Stimulated activated naive CD4-positive, alpha-beta T cell treated with Interleukin-2 at 50 U/mL for 16 hours (primary cell): ENCODE results near the gene RBM4B.
A peak's percentile ranks its signal among the peaks of the same experiment; 100 is the strongest.

Experiments
- DNase-seq: peaks from one replicate; lab custom pipeline; 2025; lab: John Stamatoyannopoulos, UW

The RBM4B gene

DNA sequence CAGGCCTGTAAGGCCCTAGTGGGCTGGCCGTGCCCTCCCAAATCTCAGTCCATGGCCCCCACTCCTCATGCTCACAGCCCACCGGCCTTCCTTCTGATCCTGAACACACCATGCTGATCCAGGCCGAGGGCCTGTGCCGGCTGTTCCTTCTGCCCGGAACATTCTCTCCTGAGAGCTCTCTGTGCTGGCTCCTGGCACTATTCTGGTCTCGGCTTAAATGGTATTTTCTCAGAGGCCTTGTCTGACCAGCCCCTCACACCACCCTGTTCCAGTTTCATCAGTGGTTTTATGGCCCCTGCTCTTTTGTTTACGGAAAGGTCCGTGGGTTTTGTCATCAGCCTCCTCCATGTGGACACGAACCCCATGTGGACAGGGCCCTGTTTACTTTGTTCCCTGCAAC lies 29.3 kb upstream of the RBM4B start:
- DNase-seq: no peak

DNA sequence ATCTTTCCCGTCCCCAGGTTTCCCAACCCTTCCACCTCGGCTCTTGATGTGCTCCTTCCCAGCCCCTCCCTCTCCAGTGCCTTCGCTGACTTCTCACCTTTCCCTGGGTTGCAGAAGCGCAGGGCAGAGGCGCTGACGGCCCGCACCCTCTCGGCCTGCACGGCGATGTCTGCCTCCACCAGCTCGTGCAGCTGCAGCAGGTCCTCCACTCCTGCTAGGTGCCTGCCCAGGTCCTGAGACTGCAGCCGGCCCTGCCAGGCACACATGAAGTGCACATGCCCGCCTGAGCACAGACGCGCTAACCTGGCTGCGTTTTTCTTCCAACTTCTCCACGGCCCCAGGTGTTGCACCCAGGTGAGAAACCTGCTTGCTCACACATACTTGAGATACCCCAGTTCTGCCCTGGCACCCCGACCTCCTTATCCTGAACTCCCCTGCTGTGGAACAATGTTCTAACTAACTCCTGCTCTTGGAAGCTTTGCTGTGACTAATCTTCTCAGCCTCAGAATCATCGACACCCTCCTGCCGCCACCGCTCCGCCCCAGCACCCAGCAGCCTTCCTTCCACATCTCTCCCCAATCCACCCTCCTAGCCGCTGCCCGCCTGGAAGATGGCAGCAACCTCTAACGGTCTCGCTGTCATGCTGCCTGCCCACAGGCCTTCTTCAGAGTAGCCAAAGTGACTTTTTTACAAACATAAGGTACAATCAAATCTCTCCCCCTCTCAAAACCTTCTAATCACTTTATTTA lies 28.1 kb upstream of the RBM4B start:
- DNase-seq: no peak

DNA sequence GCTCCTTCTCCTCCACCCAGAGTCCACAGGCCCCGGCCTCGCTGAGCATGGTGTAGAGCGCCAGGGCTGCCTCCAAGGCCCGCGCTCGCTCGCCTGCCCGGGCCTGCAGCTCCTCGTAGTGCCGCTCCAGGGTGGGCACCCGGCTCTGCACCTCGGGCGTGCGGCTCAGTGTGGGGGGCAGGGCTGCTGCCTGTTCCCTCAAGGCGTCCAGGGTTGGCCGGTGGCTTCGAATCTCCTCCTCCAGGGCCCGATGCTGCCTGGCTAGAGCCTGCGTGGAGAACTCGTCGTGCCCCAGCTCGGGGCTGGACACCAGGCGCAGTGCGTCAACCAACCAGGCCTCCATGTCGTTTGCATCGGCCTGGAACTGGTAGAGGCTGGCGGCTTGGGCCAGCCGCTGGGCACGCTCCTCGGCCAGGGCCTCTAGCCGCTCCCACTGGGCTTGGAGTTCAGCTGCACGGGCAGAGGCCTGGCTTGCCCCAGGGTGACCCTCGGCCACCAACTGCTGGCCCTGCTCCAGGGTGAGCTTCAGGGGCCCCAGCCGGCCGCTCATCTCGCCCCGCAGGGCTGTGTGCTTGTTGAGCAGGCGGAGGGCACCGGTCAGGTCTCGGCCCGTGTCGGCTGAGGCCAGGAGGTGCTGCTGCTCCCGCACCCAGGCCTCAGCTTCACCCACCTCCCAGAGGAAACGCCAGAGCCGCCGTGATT lies 27.1 kb upstream of the RBM4B start:
- DNase-seq: no peak

DNA sequence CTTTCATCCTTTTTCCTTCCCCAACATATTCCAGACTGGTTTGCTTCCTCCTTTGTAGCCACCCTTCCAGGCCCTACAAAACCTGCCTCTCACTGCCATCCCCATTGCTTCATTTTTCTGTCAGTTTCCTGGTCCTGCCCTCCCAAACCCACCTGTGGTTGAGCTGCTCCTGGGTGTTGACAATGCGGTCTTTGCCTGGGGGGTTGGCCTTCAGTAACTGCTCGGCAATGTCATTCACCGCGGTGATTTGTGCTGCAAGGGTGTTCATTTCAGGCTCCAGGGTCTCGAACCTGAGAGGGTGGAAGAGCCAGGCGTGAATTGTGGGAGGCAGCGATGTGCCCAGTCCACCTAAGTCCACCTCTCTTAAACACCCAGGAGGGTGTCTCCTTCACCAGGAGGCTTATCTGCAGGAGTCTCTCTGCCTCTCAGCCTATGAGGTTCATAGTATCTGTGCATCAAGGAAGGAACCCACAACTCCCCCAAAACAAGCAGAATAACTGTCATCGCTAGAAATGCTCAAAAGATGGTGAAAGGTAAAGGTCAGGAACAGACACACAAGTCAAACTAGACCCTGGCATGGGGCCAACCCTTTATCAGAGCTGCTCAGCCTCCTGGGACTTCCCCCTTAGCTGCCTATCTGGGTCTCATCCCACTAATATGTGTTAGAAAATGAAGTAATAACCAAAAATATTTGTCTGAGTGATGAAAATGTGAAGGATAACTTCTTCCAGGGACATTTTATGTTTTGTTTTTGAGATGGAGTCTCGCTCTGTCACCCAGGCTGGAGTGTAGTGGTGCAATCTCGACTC lies 23.9 kb upstream of the RBM4B start:
- no peak for DNase-seq

DNA sequence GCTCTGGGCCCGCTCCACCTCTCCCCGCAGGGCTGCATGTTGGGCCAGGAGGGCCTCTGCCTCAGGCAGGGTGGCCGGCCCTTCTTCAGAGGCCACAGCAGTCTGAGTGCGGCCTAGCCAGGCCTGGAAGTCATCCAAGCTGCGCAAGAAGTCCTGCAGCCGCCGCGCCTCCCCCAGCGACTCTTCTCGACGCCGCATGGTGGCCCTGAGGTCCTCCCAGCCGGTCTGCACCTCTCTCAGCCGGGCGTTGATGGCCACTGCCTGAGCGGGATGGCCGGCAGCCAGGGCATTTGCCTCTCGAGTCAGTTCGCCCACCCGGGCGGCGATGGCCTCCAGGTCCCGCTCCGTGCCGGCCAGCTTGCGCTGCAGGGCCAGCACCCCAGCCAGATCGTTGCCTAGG lies 23.1 kb upstream of the RBM4B start:
- no peak for DNase-seq

DNA sequence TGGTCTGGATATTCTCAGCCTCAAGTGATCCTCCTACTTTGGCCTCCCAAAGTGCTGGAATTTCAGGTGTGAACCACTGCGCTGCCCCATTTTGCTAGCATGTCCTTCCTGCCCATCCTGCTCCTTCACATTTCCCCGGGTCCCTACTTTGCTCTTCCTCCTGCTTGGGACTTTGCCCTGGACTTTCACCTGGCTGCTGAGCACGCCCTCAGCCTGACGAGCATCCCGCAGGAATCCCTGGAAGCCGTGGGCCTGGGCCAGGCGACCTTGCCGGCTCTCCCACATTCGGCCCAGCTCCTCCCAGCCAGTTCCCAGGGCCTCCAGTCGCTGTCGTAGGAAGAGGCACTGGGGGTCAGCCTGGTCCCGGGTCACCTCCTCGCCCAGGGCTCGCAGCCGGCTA lies 22.6 kb upstream of the RBM4B start:
- DNase-seq: no peak

DNA sequence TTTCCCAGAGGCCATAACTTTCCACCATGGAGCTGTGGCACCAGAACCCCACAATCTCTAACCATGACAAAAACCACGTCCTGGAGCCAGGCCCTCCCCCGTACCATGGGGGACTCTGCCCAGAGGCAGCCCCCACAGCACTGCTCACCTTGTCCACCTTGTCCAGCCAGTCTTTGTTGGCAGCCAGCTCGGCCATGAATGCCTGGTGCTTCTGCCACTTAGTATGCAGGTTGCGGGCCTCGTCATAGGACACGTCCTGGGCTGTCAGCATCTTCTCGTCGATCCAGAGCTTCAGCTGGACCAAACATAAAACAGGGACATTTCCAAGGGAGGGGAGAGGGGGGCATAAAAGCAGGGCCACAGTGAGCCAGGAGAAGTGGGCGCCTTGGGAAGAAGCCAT lies 20.8 kb upstream of the RBM4B start:
- DNase-seq: no peak

DNA sequence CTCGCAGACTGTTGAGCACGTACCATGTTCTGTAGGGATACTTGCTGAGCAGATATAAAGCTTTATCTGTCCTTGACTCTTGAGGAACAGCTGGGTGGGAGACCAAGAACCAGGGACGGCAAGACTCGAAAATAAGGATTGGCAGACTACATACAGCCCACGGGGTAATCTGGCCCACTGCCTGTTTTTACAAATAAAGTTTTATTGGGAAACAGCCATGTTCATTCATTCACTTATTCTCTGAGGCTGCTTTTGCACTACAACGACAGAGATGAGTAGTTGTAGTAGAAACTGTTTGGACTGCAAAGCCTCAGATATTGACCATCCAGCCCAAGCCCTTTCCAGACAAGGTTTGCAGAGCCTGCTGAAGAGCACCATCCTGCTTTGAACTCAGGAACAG lies 20.3 kb upstream of the RBM4B start:
- no peak for DNase-seq

DNA sequence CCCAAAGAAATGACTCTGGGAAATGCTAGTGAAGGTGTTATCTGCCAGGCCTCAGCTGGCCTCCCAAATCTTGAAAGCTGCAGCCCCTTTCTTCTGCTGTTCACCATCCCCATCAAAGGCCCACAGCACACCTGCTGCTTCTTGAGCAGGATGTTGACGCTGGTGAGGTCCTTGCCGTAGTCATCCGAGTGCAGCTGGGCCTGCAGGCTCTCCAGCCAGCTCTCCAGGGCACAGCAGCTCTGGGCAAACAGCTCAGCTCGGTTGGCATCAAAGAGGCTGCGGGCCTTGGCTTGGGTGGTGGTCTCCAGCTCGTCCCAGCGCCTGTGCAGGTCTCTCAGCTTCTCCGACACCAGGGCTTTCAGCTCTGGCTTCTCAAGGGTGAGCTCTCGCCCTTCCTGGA lies 18.5 kb upstream of the RBM4B start:
- DNase-seq: no peak

DNA sequence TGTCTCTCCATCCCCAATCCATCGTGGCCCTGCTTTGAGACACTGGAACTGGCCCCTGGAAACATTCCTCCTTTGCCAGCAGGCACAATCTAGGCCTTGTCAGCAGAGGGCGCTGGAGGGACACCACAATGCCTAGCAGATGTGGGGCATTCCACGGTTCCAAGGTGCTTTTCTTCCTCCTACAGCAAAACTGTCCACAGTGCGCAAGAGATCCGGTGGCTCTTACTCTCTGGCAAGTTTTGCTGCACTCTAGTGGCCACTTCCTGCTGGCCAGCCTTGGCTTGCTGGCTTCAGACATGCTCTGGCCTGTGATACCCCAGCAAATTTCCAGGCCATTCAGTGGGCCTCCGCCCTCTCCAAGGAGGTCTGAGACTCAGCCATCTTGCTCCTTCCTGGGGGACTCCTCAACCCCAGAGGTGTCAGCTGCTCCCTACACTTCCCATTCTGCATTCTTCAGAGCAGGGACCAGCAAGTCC lies 17.1 kb upstream of the RBM4B start:
- peak; percentile 75 for DNase-seq

DNA sequence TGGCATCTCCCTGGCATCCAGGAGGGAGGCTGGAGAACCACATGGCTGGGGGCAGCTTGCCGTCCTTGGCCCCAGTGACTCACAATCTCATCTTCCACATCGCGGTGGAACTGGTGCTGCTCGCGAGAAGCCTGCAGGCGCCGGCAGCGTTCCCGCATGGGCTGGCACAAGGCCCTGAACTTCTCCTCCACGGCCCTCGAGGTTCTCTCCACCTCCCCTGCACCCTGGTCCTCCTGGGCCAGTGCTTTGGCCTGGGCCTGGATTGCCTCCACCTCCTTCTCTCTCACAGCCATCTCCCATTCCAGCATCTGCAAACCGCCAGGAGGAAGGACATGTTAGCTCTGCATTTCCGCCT lies 16.3 kb upstream of the RBM4B start:
- DNase-seq: no peak

DNA sequence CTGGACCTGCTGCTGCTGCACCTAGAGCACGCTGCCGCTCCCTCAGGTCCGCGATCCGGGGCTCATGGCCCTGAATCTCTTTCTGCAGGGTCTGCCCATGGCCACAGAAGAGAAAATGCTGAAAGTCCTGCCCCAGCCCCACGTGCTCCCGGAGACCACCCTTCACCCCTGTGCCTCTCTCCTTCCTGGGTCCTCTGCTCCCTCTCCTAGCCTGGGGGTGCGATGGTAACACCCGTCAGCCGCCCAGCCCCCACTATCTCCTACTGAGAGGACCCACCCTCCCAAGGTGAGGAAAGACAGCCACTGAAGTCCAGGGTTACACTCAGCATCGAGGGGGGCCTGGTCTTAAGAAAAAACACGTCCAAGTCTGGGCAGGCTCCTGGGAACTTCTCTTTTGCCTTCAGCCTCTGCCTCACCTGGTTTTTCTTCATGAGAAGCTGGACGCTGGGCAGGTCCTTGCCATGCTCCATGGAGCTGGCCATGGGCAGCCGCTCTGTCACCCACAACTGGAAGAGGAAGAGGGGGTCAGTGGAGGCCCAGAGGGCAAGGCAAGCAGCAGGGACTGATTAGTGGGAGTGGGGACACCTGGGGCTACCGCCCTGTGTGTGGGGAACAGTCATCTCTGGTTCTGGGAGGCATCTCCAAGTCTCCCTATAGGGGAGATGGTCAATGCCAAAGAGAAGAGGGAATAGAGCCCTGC lies 15.8 kb upstream of the RBM4B start:
- no peak for DNase-seq

DNA sequence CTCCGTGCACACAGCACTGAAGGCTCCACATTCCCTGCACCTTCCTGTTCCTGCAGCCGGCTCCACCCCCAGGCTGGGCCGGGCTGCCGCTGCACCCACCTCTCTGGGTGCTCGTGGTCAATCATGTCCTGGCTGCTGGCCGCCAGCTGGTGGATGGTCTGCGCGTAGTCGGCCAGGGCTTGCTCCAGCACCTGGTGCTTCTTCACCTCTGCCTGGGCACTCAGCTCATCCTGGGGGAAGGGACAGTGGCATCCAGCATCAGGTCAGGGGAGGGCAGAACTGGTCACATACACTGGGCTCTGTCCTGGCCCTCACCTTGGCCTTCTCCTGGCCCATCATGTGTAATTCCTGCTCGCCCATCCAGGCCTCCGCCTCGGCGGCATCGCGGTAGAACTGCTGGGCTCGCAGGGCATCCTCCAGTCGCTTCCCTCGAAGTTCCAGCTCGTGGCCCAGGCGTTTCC lies 15.2 kb upstream of the RBM4B start:
- DNase-seq: no peak

DNA sequence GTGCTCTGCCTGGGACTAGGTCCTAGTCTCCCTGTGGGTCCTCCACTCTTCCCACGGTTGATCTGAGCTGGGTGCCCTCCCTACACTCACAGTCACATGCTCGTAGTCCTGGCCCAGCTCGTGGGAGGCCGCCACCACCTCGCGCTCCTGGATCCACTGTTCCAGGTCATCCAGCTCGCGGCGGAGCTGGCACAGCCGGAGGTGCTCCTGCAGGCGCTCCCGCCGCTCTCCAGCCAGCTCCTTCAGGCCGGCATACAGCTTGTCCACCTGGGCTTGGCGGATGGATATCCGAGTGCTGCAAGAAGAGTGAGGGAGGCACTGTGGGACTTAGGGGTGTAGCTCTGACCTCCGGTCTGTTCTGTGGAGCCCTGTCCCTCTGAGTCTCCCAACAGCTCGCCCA lies 14.8 kb upstream of the RBM4B start:
- DNase-seq: no peak

DNA sequence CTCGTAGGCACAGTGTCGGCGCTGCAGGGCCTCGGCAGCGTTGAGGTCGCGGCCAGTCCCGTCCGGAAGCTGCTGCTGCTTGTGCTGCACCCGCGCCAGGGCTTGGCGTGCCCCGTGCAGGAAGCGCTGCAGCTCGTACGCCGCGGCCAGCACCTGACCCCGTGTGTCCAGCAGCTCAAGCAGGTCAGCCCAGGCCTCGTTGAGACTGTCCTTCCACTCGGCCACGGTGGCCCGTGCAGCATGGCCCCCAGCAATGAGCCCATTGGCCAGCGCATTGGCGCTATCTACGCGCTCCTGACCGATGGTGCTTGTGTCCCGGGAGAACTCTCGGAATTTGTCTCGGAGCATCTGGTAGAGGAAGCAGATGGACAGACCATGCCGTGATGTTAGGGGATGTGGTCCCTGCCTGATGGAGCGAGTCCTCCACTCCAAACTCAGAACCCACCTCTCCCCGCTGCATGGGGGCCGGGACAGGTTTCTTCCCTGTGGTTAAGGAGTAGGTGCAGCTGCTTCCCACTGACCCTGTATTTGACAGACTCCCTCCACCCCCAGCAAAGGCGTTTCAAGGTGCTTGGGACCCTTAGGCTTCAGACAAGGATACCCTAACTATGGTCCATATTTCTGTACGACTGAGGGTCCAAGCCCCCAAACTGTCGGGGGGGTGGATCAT lies 13.8 kb upstream of the RBM4B start:
- DNase-seq: no peak

DNA sequence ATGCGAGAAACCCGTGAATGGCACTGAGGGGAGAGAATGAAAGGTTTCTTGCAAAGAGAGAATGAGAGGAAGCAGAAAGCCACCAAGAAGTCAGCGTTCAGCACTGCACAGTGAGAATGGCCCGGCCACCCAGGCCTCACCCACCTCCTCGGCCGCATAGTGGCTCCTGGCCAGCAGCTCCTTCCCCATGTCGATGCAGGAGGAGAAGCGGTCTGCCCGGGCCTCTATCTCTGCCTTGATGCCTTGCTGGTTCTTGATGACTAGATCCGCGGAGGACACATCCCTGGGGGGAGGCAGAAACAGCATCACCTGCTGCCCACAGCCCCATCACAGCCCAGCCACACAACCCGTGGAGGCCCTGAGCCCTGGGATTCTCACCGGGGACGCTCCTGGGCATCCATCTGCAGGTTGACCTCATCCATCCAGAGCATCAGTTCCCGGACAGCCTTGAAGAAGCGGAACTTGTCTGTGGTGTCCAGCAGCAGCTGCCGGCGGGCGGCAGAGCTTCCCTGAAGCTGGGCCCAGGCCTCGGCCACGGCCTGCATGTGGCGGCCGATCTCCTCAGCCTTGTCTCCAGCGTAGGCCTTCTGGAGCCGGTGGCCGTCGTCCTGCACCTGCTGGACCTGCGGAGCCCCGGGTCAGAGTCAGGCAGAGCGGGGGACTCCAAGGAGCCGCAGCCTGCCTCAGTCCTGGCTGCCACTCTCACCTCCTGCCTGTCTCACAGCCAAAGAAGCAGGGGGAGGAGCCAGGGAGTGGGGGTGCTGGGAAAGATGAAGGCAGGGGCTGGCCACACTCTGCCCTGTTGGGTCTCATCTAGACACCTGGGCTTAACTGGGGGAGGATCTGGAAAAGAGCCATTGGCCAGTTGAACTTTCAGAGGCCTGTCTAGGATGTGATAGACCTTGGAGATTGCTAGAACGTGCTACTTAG lies 12.2 kb upstream of the RBM4B start:
- DNase-seq: no peak

DNA sequence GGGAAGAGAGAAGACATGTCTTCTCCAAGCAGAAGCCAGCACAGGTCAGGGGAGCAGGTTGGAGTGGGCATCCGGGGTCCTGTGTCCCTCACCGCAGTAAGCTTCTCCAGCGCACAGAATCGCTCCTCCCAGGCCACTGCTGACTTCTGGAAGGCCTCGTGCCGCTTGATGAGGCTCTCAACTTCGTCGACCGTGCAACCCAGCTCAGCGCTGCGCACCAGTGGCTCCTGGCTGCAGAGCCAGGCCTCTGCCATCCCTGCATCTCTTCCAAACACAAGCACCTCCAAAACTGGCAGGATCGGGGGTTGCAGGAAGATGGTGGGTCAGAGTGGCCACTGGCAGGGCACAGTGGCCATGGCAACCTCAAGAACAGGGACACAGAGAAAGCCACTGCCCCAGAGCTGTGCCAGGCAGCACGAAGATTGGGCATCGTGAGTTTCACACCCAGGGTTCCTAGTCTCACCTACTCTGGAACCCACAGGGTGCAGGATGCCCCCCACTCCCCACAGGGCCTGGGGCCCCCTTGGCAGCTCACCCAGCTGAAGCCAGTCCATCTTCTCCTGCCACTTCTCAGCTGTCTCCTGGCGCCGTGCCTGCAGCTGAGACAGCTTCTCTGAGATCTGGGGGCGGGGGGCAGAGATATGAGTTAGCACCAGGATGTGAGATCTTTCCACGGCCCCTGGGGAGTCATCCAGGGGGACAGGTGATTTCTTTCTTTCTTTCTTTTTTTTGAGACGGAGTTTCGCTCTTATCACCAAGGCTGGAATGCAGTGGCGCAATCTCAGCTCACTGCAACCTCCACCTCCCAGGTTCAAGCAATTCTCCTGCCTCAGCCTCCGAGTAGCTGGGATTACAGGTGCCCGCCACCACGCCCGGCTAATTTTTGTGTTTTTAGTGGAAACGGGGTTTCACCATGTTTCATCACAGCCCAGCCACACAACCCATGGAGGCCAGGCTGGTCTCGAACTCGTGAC lies 11.2 kb upstream of the RBM4B start:
- no peak for DNase-seq

DNA sequence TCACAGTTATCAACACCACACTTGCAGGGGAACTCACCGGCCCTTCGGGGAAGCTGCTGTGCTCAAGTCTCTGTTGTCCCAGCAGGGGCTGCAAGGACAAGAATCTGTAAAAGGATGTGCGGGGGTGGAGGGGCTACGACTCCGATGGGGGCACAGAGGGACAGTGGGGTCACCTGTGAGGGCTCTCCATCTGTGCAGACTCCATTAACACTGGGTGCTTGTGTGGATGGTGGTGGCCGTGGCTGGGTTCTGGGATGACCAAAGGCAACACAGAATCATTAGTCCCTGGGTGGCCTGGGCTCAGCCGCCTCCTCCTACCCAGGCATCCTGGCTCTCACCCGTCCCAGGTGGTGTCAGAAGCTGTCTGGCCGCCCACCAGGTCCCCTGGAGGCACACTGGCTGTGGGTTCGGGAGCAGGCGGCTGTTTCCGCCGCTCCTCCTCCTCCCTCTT lies 10.2 kb upstream of the RBM4B start:
- DNase-seq: no peak
